Liver (tissue), 3 donors: ENCODE data around the gene PRKN.

ENCODE experiments used
- HNF4G ChIP-seq: IDR thresholded peaks from 2 replicates; pipeline ENCODE4 v1.6.1; 2016; ENCODE audit warnings: antibody characterized with exemption
- JUND ChIP-seq, 2 donors: IDR thresholded peaks; 2 replicates each; pipeline ENCODE4 v1.6.1; 2016; ENCODE audit warnings: antibody characterized with exemption in 2 of 2
- MAX ChIP-seq: IDR thresholded peaks from 2 replicates; pipeline ENCODE4 v1.6.1; 2016; ENCODE audit warnings: antibody characterized with exemption
- NR2F2 ChIP-seq: IDR thresholded peaks from 2 replicates; pipeline ENCODE4 v1.6.1; 2016; ENCODE audit warnings: antibody characterized with exemption
- RAD21 ChIP-seq, 2 donors: IDR thresholded peaks; 2 replicates each; pipeline ENCODE4 v1.6.1; 2016; ENCODE audit warnings: antibody characterized with exemption in 2 of 2, mild to moderate bottlenecking in 2 of 2
- REST ChIP-seq: IDR thresholded peaks from 2 replicates; pipeline ENCODE4 v1.6.1; 2016; ENCODE audit warnings: antibody characterized with exemption, mild to moderate bottlenecking
- TAF1 ChIP-seq: conservative IDR thresholded peaks from 2 replicates; pipeline ENCODE4 v1.6.1; 2016; ENCODE audit warnings: antibody characterized with exemption, mild to moderate bottlenecking
- YY1 ChIP-seq: IDR thresholded peaks from 2 replicates; pipeline ENCODE4 v1.6.1; 2016; ENCODE audit warnings: antibody characterized with exemption, mild to moderate bottlenecking
- TF ChIP-seq, protein P1 (sequence below): fragments of 150-350 bp; IDR thresholded peaks from 2 replicates; pipeline ENCODE4 v1.5.1; 2017; ENCODE audit warnings: improper control_type of control experiment, low read depth, low read length; ENCODE audit not compliant: missing input control
- TF ChIP-seq, protein P2 (sequence below): IDR thresholded peaks from 2 replicates; pipeline ENCODE4 v1.6.1; 2016; ENCODE audit warnings: antibody characterized with exemption
- donor health status: healthy.
- donor health status: healthy.

- TF ChIP-seq TAF1 (no peak), REST (no peak), RAD21 (IDR thresholded peaks at IDR 0.05) (no peak), YY1 (no peak), NR2F2 (no peak), MAX (no peak), HNF4G (no peak), JUND (IDR thresholded peaks at IDR 0.05) (no peak)
- TF ChIP-seq, protein P1, sequence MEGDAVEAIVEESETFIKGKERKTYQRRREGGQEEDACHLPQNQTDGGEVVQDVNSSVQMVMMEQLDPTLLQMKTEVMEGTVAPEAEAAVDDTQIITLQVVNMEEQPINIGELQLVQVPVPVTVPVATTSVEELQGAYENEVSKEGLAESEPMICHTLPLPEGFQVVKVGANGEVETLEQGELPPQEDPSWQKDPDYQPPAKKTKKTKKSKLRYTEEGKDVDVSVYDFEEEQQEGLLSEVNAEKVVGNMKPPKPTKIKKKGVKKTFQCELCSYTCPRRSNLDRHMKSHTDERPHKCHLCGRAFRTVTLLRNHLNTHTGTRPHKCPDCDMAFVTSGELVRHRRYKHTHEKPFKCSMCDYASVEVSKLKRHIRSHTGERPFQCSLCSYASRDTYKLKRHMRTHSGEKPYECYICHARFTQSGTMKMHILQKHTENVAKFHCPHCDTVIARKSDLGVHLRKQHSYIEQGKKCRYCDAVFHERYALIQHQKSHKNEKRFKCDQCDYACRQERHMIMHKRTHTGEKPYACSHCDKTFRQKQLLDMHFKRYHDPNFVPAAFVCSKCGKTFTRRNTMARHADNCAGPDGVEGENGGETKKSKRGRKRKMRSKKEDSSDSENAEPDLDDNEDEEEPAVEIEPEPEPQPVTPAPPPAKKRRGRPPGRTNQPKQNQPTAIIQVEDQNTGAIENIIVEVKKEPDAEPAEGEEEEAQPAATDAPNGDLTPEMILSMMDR: no peak
- TF ChIP-seq, protein P2, sequence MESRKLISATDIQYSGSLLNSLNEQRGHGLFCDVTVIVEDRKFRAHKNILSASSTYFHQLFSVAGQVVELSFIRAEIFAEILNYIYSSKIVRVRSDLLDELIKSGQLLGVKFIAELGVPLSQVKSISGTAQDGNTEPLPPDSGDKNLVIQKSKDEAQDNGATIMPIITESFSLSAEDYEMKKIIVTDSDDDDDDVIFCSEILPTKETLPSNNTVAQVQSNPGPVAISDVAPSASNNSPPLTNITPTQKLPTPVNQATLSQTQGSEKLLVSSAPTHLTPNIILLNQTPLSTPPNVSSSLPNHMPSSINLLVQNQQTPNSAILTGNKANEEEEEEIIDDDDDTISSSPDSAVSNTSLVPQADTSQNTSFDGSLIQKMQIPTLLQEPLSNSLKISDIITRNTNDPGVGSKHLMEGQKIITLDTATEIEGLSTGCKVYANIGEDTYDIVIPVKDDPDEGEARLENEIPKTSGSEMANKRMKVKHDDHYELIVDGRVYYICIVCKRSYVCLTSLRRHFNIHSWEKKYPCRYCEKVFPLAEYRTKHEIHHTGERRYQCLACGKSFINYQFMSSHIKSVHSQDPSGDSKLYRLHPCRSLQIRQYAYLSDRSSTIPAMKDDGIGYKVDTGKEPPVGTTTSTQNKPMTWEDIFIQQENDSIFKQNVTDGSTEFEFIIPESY: no peak
These were observed 25.1 kb downstream of the PRKN start for GRCh38 chr6:162702446-162702845.
